ENCODE measurements around the gene TAF8.

DNA sequence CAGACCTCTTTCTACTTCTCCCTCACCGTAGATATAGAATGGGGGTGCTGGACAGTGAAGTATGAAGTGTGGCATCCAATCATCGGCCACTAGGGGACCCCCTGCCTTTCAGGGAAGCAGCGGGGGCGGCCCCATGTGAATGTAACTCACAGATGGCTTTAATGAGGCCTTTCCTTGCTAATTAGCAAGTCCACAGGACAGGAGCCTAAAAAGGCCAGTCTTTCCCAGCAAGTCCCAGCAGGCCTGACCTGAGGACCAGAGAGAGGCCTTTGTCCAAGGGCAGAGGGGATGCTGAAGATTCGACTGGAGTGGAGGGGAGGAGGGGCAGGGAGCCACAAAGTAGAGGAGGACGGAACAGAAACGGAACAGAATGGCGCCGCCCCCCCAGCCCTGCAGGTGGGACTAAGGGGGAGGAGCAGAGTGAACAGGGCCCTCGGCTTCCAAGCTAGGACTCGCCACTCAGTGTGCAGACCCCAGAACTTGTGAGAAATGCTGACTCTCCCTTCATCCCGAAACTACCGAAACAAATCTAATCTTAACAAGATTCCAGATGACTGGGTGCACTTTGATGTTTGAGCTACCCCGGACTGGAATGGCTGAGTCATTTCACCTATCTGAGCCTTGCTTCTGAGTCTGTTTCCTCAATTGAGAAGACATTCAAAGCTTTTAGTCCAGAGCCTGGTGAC, 86.3 kb downstream of the TAF8 start:
- TF ChIP-seq, protein P1, sequence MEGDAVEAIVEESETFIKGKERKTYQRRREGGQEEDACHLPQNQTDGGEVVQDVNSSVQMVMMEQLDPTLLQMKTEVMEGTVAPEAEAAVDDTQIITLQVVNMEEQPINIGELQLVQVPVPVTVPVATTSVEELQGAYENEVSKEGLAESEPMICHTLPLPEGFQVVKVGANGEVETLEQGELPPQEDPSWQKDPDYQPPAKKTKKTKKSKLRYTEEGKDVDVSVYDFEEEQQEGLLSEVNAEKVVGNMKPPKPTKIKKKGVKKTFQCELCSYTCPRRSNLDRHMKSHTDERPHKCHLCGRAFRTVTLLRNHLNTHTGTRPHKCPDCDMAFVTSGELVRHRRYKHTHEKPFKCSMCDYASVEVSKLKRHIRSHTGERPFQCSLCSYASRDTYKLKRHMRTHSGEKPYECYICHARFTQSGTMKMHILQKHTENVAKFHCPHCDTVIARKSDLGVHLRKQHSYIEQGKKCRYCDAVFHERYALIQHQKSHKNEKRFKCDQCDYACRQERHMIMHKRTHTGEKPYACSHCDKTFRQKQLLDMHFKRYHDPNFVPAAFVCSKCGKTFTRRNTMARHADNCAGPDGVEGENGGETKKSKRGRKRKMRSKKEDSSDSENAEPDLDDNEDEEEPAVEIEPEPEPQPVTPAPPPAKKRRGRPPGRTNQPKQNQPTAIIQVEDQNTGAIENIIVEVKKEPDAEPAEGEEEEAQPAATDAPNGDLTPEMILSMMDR (conservative IDR thresholded peaks at IDR 0.05; ENCODE audit: low read length), result peak; percentile 65
- no peak for TF ChIP-seq EZH2phosphoT487 (IDR thresholded peaks at IDR 0.05; ENCODE audit: borderline replicate concordance)
